ENCODE results near the gene PI4KA. TPM values are rescaled to one million over a fixed set of nuclear protein-coding genes. Genes with fewer than 3 reads are reported as not detected.

Gene PI4KA
- total RNA-seq, 2 donors from 2014 or later = 74.2 to 115 TPM

DNA sequence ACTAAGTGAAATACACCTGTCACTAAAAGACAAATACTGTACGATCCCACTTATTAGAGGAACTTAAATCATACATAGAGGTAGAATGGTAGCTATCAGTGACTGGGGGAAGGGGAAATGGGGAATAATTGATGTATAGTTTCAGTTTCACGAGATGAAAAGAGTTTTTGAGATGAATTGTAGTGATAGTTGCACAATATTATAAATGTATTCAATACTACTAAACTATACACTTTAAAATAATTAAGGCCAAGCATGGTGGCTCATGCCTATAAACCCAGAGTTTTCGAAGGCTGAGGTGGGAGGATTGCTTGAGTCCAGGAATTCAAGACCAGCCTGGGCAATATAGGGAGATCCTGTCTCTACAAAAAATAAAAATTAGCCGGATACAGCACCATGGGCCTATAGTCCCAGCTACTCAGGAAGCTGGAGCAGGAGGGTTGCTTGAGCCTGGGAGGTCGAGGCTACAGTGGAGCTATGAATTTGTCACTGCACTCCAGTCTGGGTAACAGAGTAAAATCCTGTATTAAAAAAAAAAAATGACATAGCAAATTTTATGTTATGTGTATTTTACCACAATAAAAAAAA lies 44.3 kb downstream of the PI4KA start:
- Histone ChIP-seq H3K27ac (no peak overlapping the region), H3K27me3 (replicated peaks; ENCODE audit: insufficient read depth) (no peaks in the 10 kb centered on the region), H3K36me3 (peaks cover 4 to 16% of the 10 kb centered on the region in 2 donors), H3K4me3 (no peak overlapping the region), H3K9me3 (no peaks in the 10 kb centered on the region), H3K4me1 (replicated peaks) (no peaks in the 10 kb centered on the region)
- WGBS = 89% methylated on average over 5 of the region's 5 CpGs
- DNase-seq (ENCODE audit: low spot score) = no peak
- intact Hi-C loops (cut with DNase I) = no loop called here
- TF ChIP-seq POLR2A (IDR thresholded peaks at IDR 0.05) (no peak), CTCF (IDR thresholded peaks at IDR 0.05) (no peak), POLR2AphosphoS5 (IDR thresholded peaks at IDR 0.05) (no peak)

DNA sequence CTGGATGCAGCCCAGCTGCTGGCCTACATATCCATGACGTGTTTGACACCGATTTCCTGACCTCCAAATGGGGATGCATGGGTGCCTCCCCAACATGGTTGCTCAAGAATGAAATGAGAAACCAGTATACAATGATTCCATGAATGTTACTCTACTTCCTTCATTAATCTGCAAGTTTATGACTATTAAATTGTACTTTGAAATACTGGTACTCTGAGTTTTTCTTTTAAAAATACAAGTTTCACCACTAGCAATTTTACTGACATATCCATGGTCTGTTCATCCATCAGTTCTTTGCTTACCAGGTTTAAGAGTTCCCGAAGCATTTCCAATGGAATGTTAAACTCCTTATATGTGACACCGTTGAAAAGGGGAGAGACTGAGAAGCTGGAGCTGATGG lies 45.6 kb downstream of the PI4KA start:
- Histone ChIP-seq H3K27me3 (replicated peaks; ENCODE audit: insufficient read depth) (no peaks in the 10 kb centered on the region), H3K4me3 (no peak overlapping the region), H3K27ac (no peak overlapping the region), H3K4me1 (replicated peaks) (no peaks in the 10 kb centered on the region), H3K9me3 (no peaks in the 10 kb centered on the region), H3K36me3 (peaks cover 0 to 16% of the 10 kb centered on the region in 2 donors)
- TF ChIP-seq POLR2AphosphoS5 (IDR thresholded peaks at IDR 0.05) (no peak), CTCF (IDR thresholded peaks at IDR 0.05) (no peak), POLR2A (IDR thresholded peaks at IDR 0.05) (no peak)
- 96% methylated on average over 4 of the region's 4 CpGs for WGBS
- intact Hi-C loops (cut with DNase I) = no loop called here
- no peak for DNase-seq (ENCODE audit: low spot score)

DNA sequence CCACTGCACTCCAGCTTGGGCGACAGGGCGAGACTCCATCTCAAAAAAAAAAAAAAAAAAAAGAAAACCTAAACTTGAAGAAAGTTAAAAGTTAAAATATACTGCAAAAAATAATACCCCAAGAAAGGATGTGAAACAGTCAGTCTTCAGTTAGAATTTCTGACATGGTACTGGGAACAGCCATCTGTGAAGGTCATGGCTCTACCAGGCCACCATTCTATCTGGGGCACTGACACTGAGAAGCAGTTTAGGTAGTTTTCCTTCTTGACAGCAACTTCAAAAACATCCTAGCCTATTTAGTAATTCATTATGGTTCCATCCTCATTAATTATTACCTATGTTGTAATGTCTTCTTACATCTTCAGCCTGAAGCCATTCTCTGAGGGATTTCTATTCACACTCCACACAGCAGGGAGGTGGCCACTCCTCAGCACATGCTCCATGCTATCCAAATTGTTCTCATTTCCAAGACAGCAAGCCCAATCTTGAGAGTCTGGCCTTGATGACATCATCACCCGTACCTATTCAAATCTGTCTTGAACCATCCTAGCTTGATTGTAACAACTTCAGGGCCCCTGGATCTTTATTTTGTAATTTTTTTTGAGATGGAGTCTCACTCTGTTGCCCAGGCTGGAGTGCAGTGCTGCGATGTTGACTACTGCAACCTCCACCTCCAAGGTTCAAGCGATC lies 46.5 kb downstream of the PI4KA start:
- no peak for DNase-seq (ENCODE audit: low spot score)

GRCh38 chr22:20811171-20811570 lies 47.4 kb downstream of the PI4KA start:
- H3K4me3 ChIP-seq = no peak overlapping the region
- H3K4me1 ChIP-seq (replicated peaks) = no peaks in the 10 kb centered on the region
- no peaks in the 10 kb centered on the region for H3K27me3 ChIP-seq (replicated peaks; ENCODE audit: insufficient read depth)
- DNase-seq (ENCODE audit: low spot score) = no peak
- no peaks in the 10 kb centered on the region for H3K9me3 ChIP-seq
- H3K27ac ChIP-seq = no peak overlapping the region
- intact Hi-C loops (cut with DNase I) = no loop called here
- TF ChIP-seq POLR2A (IDR thresholded peaks at IDR 0.05) (no peak), CTCF (IDR thresholded peaks at IDR 0.05) (no peak), POLR2AphosphoS5 (IDR thresholded peaks at IDR 0.05) (no peak)
- peaks cover 0 to 13% of the 10 kb centered on the region in 2 donors for H3K36me3 ChIP-seq
- WGBS = 81% methylated on average over 1 of the region's 1 CpG

More for the DNA sequence above, 46.5 kb downstream of the PI4KA start:
- 96% methylated on average over 5 of the region's 5 CpGs for WGBS
- Histone ChIP-seq H3K27ac (no peak overlapping the region), H3K9me3 (no peaks in the 10 kb centered on the region), H3K27me3 (replicated peaks; ENCODE audit: insufficient read depth) (no peaks in the 10 kb centered on the region), H3K4me1 (replicated peaks) (no peaks in the 10 kb centered on the region), H3K36me3 (peaks cover 0 to 18% of the 10 kb centered on the region in 2 donors), H3K4me3 (no peak overlapping the region)
- no peak for TF ChIP-seq POLR2A (IDR thresholded peaks at IDR 0.05)
- TF ChIP-seq POLR2AphosphoS5 (IDR thresholded peaks at IDR 0.05) = no peak
- no peak for TF ChIP-seq CTCF (IDR thresholded peaks at IDR 0.05)
- intact Hi-C loops (cut with DNase I) = no loop called here

GRCh38 chr22:20810645-20811044 lies 48.0 kb downstream of the PI4KA start:
- no peak for DNase-seq (ENCODE audit: low spot score)
- 82% methylated on average over 9 of the region's 9 CpGs for WGBS
- intact Hi-C loops (cut with DNase I) = no loop called here

More at GRCh38 chr22:20810645-20811044, 48.0 kb downstream of the PI4KA start:
- no peak overlapping the region for H3K4me3 ChIP-seq
- no peaks in the 10 kb centered on the region for H3K9me3 ChIP-seq
- no peaks in the 10 kb centered on the region for H3K4me1 ChIP-seq (replicated peaks)
- TF ChIP-seq POLR2A (IDR thresholded peaks at IDR 0.05) = no peak
- TF ChIP-seq POLR2AphosphoS5 (IDR thresholded peaks at IDR 0.05) = no peak
- no peak for TF ChIP-seq CTCF (IDR thresholded peaks at IDR 0.05)
- H3K27ac ChIP-seq = no peak overlapping the region
- H3K27me3 ChIP-seq (replicated peaks; ENCODE audit: insufficient read depth) = no peaks in the 10 kb centered on the region
- H3K36me3 ChIP-seq = peaks cover 0 to 13% of the 10 kb centered on the region in 2 donors

All from prostate gland (tissue), 2 donors.